Renal cortical epithelial cell (primary cell): ENCODE data around the gene DRD4. TPM values are rescaled to one million over a fixed set of nuclear protein-coding genes. Genes with fewer than 3 reads are reported as not detected.
A peak's percentile ranks its signal among the peaks of the same experiment; 100 is the strongest.
"Not testable (repeated sequence)": the region's sequence is repeated elsewhere in the genome, so short reads cannot be mapped to it uniquely, and the experiment has no call there.

Experiments used
- DNase-seq: peaks from one replicate; pipeline ENCODE4 v3.0.0-alpha.2; 2011; ENCODE audit warnings: low read depth
- total RNA-seq: library from RNA; depleted of rRNA; stranded (reverse); fragments of >200 nt; gene quantifications from 2 replicates; pipeline ENCODE4 v1.2.3, GENCODE V29; 2014

Gene DRD4
- total RNA-seq, 1 donor from 2014 or later = 0.10 TPM

- no peak for DNase-seq
Measured at GRCh38 chr11:643849-644738, 7.0 kb downstream of the DRD4 start.

GRCh38 chr11:645536-645935 lies 8.5 kb downstream of the DRD4 start:
- DNase-seq = no peak

GRCh38 chr11:646214-646613 lies 9.1 kb downstream of the DRD4 start:
- DNase-seq = no peak

- peak; percentile 60 for DNase-seq
Measured at GRCh38 chr11:647672-648158, 10.6 kb downstream of the DRD4 start.

GRCh38 chr11:650482-650881 lies 13.4 kb downstream of the DRD4 start:
- DNase-seq = no peak

- not testable (repeated sequence) for DNase-seq
Measured at GRCh38 chr11:653136-653535, 16.1 kb downstream of the DRD4 start.

GRCh38 chr11:653837-654236 lies 16.8 kb downstream of the DRD4 start:
- DNase-seq = no peak

GRCh38 chr11:654444-654843 lies 17.4 kb downstream of the DRD4 start:
- not testable (repeated sequence) for DNase-seq

- DNase-seq = peak; percentile 88
Measured at GRCh38 chr11:655036-655726, 18.1 kb downstream of the DRD4 start.

- DNase-seq = no peak
Measured at GRCh38 chr11:656426-656825, 19.4 kb downstream of the DRD4 start.

- no peak for DNase-seq
Measured at GRCh38 chr11:656866-657265, 19.8 kb downstream of the DRD4 start.

- DNase-seq = no peak
Measured at GRCh38 chr11:657691-658126, 20.6 kb downstream of the DRD4 start.

GRCh38 chr11:659532-660085 lies 22.5 kb downstream of the DRD4 start:
- DNase-seq = no peak

- DNase-seq = no peak
Measured at GRCh38 chr11:660281-660680, 23.2 kb downstream of the DRD4 start.

GRCh38 chr11:660681-661444 lies 23.8 kb downstream of the DRD4 start:
- DNase-seq = no peak

GRCh38 chr11:662689-663274 lies 25.7 kb downstream of the DRD4 start:
- DNase-seq = peak; percentile 27

- no peak for DNase-seq
Measured at GRCh38 chr11:665062-665703, 28.1 kb downstream of the DRD4 start.

GRCh38 chr11:665704-666281 lies 28.7 kb downstream of the DRD4 start:
- DNase-seq = peak; percentile 55

GRCh38 chr11:673866-674265 lies 36.8 kb downstream of the DRD4 start:
- DNase-seq = no peak

GRCh38 chr11:674406-674805 lies 37.3 kb downstream of the DRD4 start:
- DNase-seq = no peak

- DNase-seq = no peak
Measured at GRCh38 chr11:678297-678696, 41.2 kb downstream of the DRD4 start.
